8988T (cell line): ENCODE results near the gene GRIK3.
"Not testable (repeated sequence)": the region's sequence is repeated elsewhere in the genome, so short reads cannot be mapped to it uniquely, and the experiment has no call there.

ENCODE experiments used
- DNase-seq: peaks from one replicate; pipeline ENCODE4 v3.0.0; 2011

Gene GRIK3

GRCh38 chr1:36776256-36776655 lies 258.1 kb downstream of the GRIK3 start:
- no peak for DNase-seq

- no peak for DNase-seq
Observed at GRCh38 chr1:36775716-36776115, 258.6 kb downstream of the GRIK3 start.

GRCh38 chr1:36773827-36774541 lies 260.3 kb downstream of the GRIK3 start:
- no peak for DNase-seq

GRCh38 chr1:36772647-36773495 lies 261.4 kb downstream of the GRIK3 start:
- DNase-seq: no peak

GRCh38 chr1:36771660-36772284 lies 262.5 kb downstream of the GRIK3 start:
- no peak for DNase-seq

- DNase-seq: no peak
Observed at GRCh38 chr1:36771240-36771639, 263.1 kb downstream of the GRIK3 start.

GRCh38 chr1:36769886-36770830 lies 264.2 kb downstream of the GRIK3 start:
- DNase-seq: no peak

GRCh38 chr1:36768486-36769178 lies 265.7 kb downstream of the GRIK3 start:
- DNase-seq: no peak

- DNase-seq: not testable (repeated sequence)
Observed at GRCh38 chr1:36767429-36767828, 266.9 kb downstream of the GRIK3 start.

GRCh38 chr1:36766481-36766880 lies 267.8 kb downstream of the GRIK3 start:
- DNase-seq: no peak

- no peak for DNase-seq
Observed at GRCh38 chr1:36765785-36766300, 268.5 kb downstream of the GRIK3 start.

GRCh38 chr1:36764798-36765197 lies 269.5 kb downstream of the GRIK3 start:
- no peak for DNase-seq

GRCh38 chr1:36763771-36764170 lies 270.5 kb downstream of the GRIK3 start:
- DNase-seq: no peak

GRCh38 chr1:36762174-36762573 lies 272.1 kb downstream of the GRIK3 start:
- DNase-seq: no peak

- no peak for DNase-seq
Observed at GRCh38 chr1:36761113-36761512, 273.2 kb downstream of the GRIK3 start.

GRCh38 chr1:36760081-36760480 lies 274.2 kb downstream of the GRIK3 start:
- no peak for DNase-seq

GRCh38 chr1:36759355-36759754 lies 275.0 kb downstream of the GRIK3 start:
- DNase-seq: no peak

- no peak for DNase-seq
Observed at GRCh38 chr1:36755303-36756230, 278.7 kb downstream of the GRIK3 start.

GRCh38 chr1:36754366-36754765 lies 279.9 kb downstream of the GRIK3 start:
- no peak for DNase-seq

- no peak for DNase-seq
Observed at GRCh38 chr1:36753451-36753850, 280.9 kb downstream of the GRIK3 start.
